ENCODE results near the gene GOLPH3.

GRCh38 chr5:32217886-32218396 is 43.8 kb upstream of the GOLPH3 start:
- TF ChIP-seq RAD21 (IDR thresholded peaks at IDR 0.05 in 1 of 2, conservative IDR thresholded peaks at IDR 0.05 in 1 of 2; ENCODE audit: low read depth in 2 of 2, low read length in 2 of 2) (no peak), CTCF (IDR thresholded peaks at IDR 0.05; ENCODE audit: control extremely low read depth in 1 of 3, insufficient read depth in 1 of 3, low read depth in 1 of 3, low read length in 3 of 3) (no peak), POLR2AphosphoS5 (IDR thresholded peaks at IDR 0.05; ENCODE audit: low read depth, low read length) (no peak), FOSL1 (IDR thresholded peaks at IDR 0.05; ENCODE audit: insufficient read depth, low read depth, low read length) (no peak), CEBPB (IDR thresholded peaks at IDR 0.05; ENCODE audit: low read depth, low read length) (no peak), CHD1 (IDR thresholded peaks at IDR 0.05; ENCODE audit: low read depth, low read length) (no peak)

All from H1 (cell line).